Right atrium auricular region (tissue), 2 donors: Measurements from ENCODE around the gene OR14K1. TPM values are rescaled to one million over a fixed set of nuclear protein-coding genes. Genes with fewer than 3 reads are reported as not detected.
"Not testable (repeated sequence)": the region's sequence is repeated elsewhere in the genome, so short reads cannot be mapped to it uniquely, and the experiment has no call there.

Experiments
- DNase-seq: peaks from one replicate; pipeline ENCODE4 v3.0.0-alpha.2; 2019; ENCODE audit warnings: low spot score
- H3K27ac ChIP-seq, 2 donors: fragments of 200-600 bp; sonication (generic); 1 replicate in 1 of 2; 2 replicates in 1 of 2; pipeline ENCODE4 v1.5.1; 2016 to 2019
- H3K27me3 ChIP-seq, 2 donors: fragments of 200-600 bp; sonication (generic); one replicate each; pipeline versions ENCODE4 v1.5.1 to v1.6.0; 2017 to 2019
- H3K36me3 ChIP-seq: fragments of 200-600 bp; sonication (generic); one replicate; pipeline ENCODE4 v1.5.1; 2016
- H3K4me1 ChIP-seq, 2 donors: fragments of 200-600 bp; sonication (generic); one replicate each; pipeline versions ENCODE4 v1.5.1 to v1.6.0; 2017 to 2019
- H3K4me3 ChIP-seq, 2 donors: fragments of 200-600 bp; sonication (generic); 1 replicate in 1 of 2; 2 replicates in 1 of 2; pipeline ENCODE4 v1.5.1; 2017 to 2019; ENCODE audit warnings: mild to moderate bottlenecking in 1 of 2, moderate library complexity in 1 of 2
- H3K9me3 ChIP-seq, 2 donors: fragments of 200-600 bp; sonication (generic); one replicate each; pipeline ENCODE4 v1.5.1; 2019
- total RNA-seq, 2 donors: library from RNA; depleted of rRNA; stranded (reverse); fragments of >200 nt; gene quantifications; one replicate each; pipeline ENCODE4 v1.1.0, GENCODE V29; 2016
- TF ChIP-seq, protein P1 (sequence below), 2 donors: fragments of 200-600 bp; sonication (generic); IDR thresholded peaks; one replicate each; pipeline ENCODE4 v1.5.1; 2019; ENCODE audit warnings: antibody characterized with exemption in 2 of 2

OR14K1 gene
- total RNA-seq, 2 donors from 2014 or later = not detected

DNA sequence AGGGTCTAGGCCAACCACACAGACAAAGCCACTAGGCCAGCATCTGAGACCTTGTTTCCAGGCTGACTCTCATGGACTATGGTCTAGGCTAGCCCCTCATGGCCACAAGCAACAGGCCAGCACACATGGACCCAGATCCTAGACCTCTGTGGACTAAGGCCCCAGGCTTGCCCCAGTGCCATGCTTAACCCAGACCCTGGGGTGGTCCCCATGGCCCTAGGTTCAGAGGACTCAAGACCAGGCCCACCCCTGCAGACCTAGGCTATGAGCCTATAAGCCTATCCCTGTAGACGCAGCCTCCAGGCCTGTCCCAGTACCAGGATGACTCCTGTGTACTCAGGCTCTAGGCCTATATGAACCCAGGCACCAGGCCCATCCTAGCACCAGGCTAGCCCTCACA lies 11.5 kb downstream of the OR14K1 start:
- TF ChIP-seq, protein P1, sequence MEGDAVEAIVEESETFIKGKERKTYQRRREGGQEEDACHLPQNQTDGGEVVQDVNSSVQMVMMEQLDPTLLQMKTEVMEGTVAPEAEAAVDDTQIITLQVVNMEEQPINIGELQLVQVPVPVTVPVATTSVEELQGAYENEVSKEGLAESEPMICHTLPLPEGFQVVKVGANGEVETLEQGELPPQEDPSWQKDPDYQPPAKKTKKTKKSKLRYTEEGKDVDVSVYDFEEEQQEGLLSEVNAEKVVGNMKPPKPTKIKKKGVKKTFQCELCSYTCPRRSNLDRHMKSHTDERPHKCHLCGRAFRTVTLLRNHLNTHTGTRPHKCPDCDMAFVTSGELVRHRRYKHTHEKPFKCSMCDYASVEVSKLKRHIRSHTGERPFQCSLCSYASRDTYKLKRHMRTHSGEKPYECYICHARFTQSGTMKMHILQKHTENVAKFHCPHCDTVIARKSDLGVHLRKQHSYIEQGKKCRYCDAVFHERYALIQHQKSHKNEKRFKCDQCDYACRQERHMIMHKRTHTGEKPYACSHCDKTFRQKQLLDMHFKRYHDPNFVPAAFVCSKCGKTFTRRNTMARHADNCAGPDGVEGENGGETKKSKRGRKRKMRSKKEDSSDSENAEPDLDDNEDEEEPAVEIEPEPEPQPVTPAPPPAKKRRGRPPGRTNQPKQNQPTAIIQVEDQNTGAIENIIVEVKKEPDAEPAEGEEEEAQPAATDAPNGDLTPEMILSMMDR (IDR thresholded peaks at IDR 0.05) = no peak

DNA sequence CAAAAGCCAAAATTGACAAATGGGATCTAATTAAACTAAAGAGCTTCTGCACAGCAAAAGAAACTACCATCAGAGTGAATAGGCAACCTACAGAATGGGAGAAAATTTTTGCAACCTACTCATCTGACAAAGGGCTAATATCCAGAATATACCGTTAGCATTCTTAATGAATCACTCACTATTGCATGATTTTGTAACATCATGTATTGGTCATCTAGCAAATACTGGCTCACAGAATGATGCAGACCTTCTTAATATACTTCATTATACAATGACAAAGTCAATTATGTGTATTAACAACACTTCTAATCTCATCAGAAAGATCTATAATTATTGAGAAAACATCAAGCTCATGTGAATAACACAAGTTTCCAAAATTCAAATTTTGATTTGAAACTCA lies 15.9 kb downstream of the OR14K1 start:
- H3K4me1 ChIP-seq, H3K4me3 ChIP-seq, H3K27me3 ChIP-seq, H3K36me3 ChIP-seq, DNase-seq, H3K27ac ChIP-seq: not testable (repeated sequence)
- H3K9me3 ChIP-seq = peaks cover 0 to 24% of the 10 kb centered on the region in 2 donors

More for the DNA sequence above, 11.5 kb downstream of the OR14K1 start:
- no peaks in the 10 kb centered on the region for H3K27me3 ChIP-seq
- no peak overlapping the region for H3K4me3 ChIP-seq
- no peaks in the 10 kb centered on the region for H3K36me3 ChIP-seq
- no peak overlapping the region for H3K27ac ChIP-seq
- no peaks in the 10 kb centered on the region for H3K4me1 ChIP-seq
- DNase-seq = no peak
- peaks cover 0 to 24% of the 10 kb centered on the region in 2 donors for H3K9me3 ChIP-seq

DNA sequence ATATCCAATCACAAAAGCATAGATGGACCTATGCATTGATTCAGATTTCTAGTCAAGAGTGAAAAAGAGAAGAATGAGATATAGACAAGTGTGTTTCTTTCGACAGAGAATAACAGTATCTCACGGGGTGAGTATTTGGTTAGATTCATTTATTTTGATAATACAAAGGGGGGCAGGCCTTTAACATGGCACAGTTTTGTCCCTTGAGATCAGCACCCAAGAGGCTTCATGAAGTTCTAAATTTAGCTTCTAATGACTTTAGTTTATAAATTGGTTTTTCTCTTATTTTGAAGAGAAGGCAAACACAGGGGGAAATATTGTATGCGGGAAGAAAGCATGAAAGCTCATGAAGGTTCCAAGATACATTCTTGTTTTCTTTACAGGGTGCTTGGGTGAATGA lies 22.0 kb downstream of the OR14K1 start, which contains the start of gene OR1C1:
TSS of gene OR1C1 (minus strand) at position 101 of the 400 bp plus-strand sequence. CDS start 2,150 bp downstream, outside the sequence.
- H3K27me3 ChIP-seq = no peaks in the 10 kb centered on the region
- H3K27ac ChIP-seq = no peak within 1 kb of the TSS
- no peak for DNase-seq
- TF ChIP-seq, protein P1 (IDR thresholded peaks at IDR 0.05) = no peak
- H3K9me3 ChIP-seq = no peaks in the 10 kb centered on the region
- H3K4me3 ChIP-seq = no peak within 1 kb of the TSS
- H3K36me3 ChIP-seq = no peaks in the 10 kb centered on the region
- no peaks in the 10 kb centered on the region for H3K4me1 ChIP-seq

DNA sequence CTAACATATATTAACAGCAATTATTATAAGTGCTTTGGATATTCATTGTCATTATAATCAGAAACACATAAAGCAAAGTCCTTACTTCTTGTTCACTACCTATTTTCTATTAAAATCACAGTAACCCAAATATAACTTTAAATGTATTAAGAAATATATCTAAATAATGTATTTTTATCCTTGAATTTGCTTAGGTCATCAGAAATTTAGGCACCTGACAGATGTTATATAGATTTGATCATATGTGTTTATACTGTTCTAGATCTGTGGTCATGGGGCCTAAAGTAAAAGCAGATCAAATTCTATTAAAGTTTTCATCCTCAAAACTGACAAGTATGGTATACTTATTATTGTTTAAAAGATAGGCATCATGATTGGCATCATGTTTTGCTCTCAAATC lies 31.2 kb downstream of the OR14K1 start:
- no peaks in the 10 kb centered on the region for H3K36me3 ChIP-seq
- TF ChIP-seq, protein P1 (IDR thresholded peaks at IDR 0.05) = no peak
- H3K27me3 ChIP-seq = no peaks in the 10 kb centered on the region
- H3K4me1 ChIP-seq = no peaks in the 10 kb centered on the region
- H3K27ac ChIP-seq = no peak overlapping the region
- no peak for DNase-seq
- H3K9me3 ChIP-seq = no peaks in the 10 kb centered on the region
- no peak overlapping the region for H3K4me3 ChIP-seq

Other genes starting within 250 kb of the OR14K1 start
- gene OR2C3, start 202.2 kb upstream of the OR14K1 start, total RNA-seq = not detected
- gene GCSAML, start 189.5 kb upstream of the OR14K1 start, total RNA-seq = not detected
- gene OR2G2, start 150.3 kb upstream of the OR14K1 start, total RNA-seq = not detected
- not detected for gene OR2G3, start 133.0 kb upstream of the OR14K1 start, total RNA-seq
- not detected for gene OR13G1, start 58.9 kb upstream of the OR14K1 start, total RNA-seq
- not detected for gene OR6F1, start 22.0 kb upstream of the OR14K1 start, total RNA-seq
- not detected for gene OR14A2, start 9.5 kb downstream of the OR14K1 start, total RNA-seq
- not detected for gene OR1C1, start 21.9 kb downstream of the OR14K1 start, total RNA-seq
- gene OR14A16, start 85.5 kb downstream of the OR14K1 start, total RNA-seq = not detected
- gene OR11L1, start 103.3 kb downstream of the OR14K1 start, total RNA-seq = not detected
- 1 to 10 TPM; 2.6 to 8.6 TPM for gene TRIM58, start 118.6 kb downstream of the OR14K1 start, total RNA-seq
- gene OR2W3, start 157.0 kb downstream of the OR14K1 start, total RNA-seq = 1 to 10 TPM in 1 of 2 donors, not detected in 1; 3.0 TPM
- gene OR2T8, start 181.6 kb downstream of the OR14K1 start, total RNA-seq = not detected
- gene OR2AJ1, start 186.3 kb downstream of the OR14K1 start, total RNA-seq = not detected
- gene OR2L8, start 210.2 kb downstream of the OR14K1 start, total RNA-seq = not detected
- not detected for gene OR2AK2, start 226.6 kb downstream of the OR14K1 start, total RNA-seq